HG03378 (cell line): ENCODE measurements around the gene INS.
"Not testable (repeated sequence)": the region's sequence is repeated elsewhere in the genome, so short reads cannot be mapped to it uniquely, and the experiment has no call there.

Experiments
- ATAC-seq: cut with Tn5 transposase; IDR thresholded peaks from one replicate; pipeline ENCODE4 v1.9.1; 2021; ENCODE audit warnings: mild to moderate bottlenecking, moderate library complexity; ENCODE audit not compliant: unreplicated experiment

INS gene

GRCh38 chr11:2182692-2183474 lies 21.9 kb upstream of the INS start:
- ATAC-seq, result no peak

- ATAC-seq, result no peak
Measured at GRCh38 chr11:2182075-2182474, 21.1 kb upstream of the INS start.

GRCh38 chr11:2180789-2181370 lies 19.9 kb upstream of the INS start:
- no peak for ATAC-seq

- no peak for ATAC-seq
Measured at GRCh38 chr11:2180347-2180746, 19.3 kb upstream of the INS start.

GRCh38 chr11:2179516-2179915 lies 18.5 kb upstream of the INS start:
- no peak for ATAC-seq

- no peak for ATAC-seq
Measured at GRCh38 chr11:2178906-2179494, 18.0 kb upstream of the INS start.

- not testable (repeated sequence) for ATAC-seq
Measured at GRCh38 chr11:2178055-2178773, 17.2 kb upstream of the INS start.

GRCh38 chr11:2177076-2177475 lies 16.1 kb upstream of the INS start:
- ATAC-seq, result no peak

- ATAC-seq, result no peak
Measured at GRCh38 chr11:2176389-2176900, 15.4 kb upstream of the INS start.

GRCh38 chr11:2175659-2176058 lies 14.7 kb upstream of the INS start:
- no peak for ATAC-seq

GRCh38 chr11:2174361-2174760 lies 13.4 kb upstream of the INS start:
- ATAC-seq, result no peak

GRCh38 chr11:2173761-2174160 lies 12.8 kb upstream of the INS start:
- no peak for ATAC-seq

- no peak for ATAC-seq
Measured at GRCh38 chr11:2173150-2173693, 12.2 kb upstream of the INS start.

GRCh38 chr11:2172676-2173075 lies 11.7 kb upstream of the INS start:
- no peak for ATAC-seq

GRCh38 chr11:2171591-2172003 lies 10.6 kb upstream of the INS start, which contains the start of gene TH:
TSS of gene TH (minus strand) at chr11:2171815. CDS start at chr11:2171786, 29 bp downstream.
- no peak for ATAC-seq

GRCh38 chr11:2169626-2170570 lies 8.9 kb upstream of the INS start:
- ATAC-seq, result no peak

GRCh38 chr11:2169005-2169378 lies 8.0 kb upstream of the INS start:
- ATAC-seq, result no peak

GRCh38 chr11:2168286-2169004 lies 7.4 kb upstream of the INS start:
- no peak for ATAC-seq
